ENCODE results near the gene KCTD10.

- TF ChIP-seq POLR2A (IDR thresholded peaks at IDR 0.05): no peak
- TF ChIP-seq, protein P1, sequence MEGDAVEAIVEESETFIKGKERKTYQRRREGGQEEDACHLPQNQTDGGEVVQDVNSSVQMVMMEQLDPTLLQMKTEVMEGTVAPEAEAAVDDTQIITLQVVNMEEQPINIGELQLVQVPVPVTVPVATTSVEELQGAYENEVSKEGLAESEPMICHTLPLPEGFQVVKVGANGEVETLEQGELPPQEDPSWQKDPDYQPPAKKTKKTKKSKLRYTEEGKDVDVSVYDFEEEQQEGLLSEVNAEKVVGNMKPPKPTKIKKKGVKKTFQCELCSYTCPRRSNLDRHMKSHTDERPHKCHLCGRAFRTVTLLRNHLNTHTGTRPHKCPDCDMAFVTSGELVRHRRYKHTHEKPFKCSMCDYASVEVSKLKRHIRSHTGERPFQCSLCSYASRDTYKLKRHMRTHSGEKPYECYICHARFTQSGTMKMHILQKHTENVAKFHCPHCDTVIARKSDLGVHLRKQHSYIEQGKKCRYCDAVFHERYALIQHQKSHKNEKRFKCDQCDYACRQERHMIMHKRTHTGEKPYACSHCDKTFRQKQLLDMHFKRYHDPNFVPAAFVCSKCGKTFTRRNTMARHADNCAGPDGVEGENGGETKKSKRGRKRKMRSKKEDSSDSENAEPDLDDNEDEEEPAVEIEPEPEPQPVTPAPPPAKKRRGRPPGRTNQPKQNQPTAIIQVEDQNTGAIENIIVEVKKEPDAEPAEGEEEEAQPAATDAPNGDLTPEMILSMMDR (IDR thresholded peaks at IDR 0.05): no peak
These were observed 15.0 kb downstream of the KCTD10 start for GRCh38 chr12:109461846-109462756.

Measured in transverse colon (tissue), 3 donors.